Measurements from ENCODE around the gene RHOG. TPM values are rescaled to one million over a fixed set of nuclear protein-coding genes. Genes with fewer than 3 reads are reported as not detected.
A peak's percentile ranks its signal among the peaks of the same experiment; 100 is the strongest.

Gene RHOG
- polyA plus RNA-seq, 1 experiment = 96.8 TPM

- ChIA-PET POLR2A (no interaction called here), CTCF (interaction anchor here (0.9 to 1.4 kb wide), 4 partner anchors 11 to 16 kb away, joined by 3 to 4 read pairs (median 3); no protein-coding TSS in a partner anchor)
- no peak for DNase-seq (ENCODE audit: low read depth)
- Histone ChIP-seq H3K36me3 (ENCODE audit: control insufficient read depth, insufficient read depth, low read length) (peaks cover 16% of the 10 kb centered on the region), H3K4me3 (ENCODE audit: low read depth, low read length) (no peak overlapping the region), H3K27me3 (ENCODE audit: control insufficient read depth, insufficient read depth, low read length) (no peaks in the 10 kb centered on the region)
- TF ChIP-seq CTCF (IDR thresholded peaks at IDR 0.05; ENCODE audit: insufficient read depth, low read depth, low read length) = peak; percentile 55
Measured at GRCh38 chr11:3824714-3825472, 15.9 kb downstream of the RHOG start.

- ChIA-PET CTCF (interaction anchor here (0.9 to 2.4 kb wide), 3 partner anchors 12 to 17 kb away, joined by 3 to 15 read pairs (median 4); partner anchors contain the start of gene PGAP2), POLR2A (no interaction called here)
- no peaks in the 10 kb centered on the region for H3K27me3 ChIP-seq (ENCODE audit: control insufficient read depth, insufficient read depth, low read length)
- no peak overlapping the region for H3K4me3 ChIP-seq (ENCODE audit: low read depth, low read length)
- DNase-seq (ENCODE audit: low read depth) = no peak
- H3K36me3 ChIP-seq (ENCODE audit: control insufficient read depth, insufficient read depth, low read length) = peaks cover 16% of the 10 kb centered on the region
- no peak for TF ChIP-seq CTCF (IDR thresholded peaks at IDR 0.05; ENCODE audit: insufficient read depth, low read depth, low read length)
Measured at GRCh38 chr11:3823762-3824506, 16.8 kb downstream of the RHOG start.

DNA sequence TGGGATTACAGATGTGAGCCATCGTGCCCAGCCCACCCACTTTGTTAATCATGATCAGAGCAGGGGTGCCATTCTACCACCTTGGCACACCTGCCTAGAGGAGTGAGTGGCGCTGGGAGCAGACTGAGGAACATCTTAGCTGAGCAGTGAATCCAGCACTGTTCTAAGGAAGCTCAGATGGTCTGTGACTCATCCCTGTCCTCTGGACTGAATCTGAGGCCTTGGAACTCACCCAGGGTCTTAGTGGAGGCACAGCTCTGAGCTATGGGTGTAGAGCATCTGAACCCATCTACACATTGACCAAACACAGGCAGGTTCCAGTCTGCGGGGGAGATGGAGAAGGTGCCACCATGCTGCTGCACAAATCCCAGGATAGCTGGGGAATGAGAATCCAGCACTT is 17.5 kb downstream of the RHOG start:
- ChIA-PET POLR2A (no interaction called here), CTCF (interaction anchor here (0.9 to 2.4 kb wide), 3 partner anchors 11 to 18 kb away, joined by 3 to 15 read pairs (median 4); partner anchors contain the start of gene PGAP2)
- DNase-seq (ENCODE audit: low read depth) = peak; percentile 27
- no peak for TF ChIP-seq CTCF (IDR thresholded peaks at IDR 0.05; ENCODE audit: insufficient read depth, low read depth, low read length)
- Histone ChIP-seq H3K4me3 (ENCODE audit: low read depth, low read length) (no peak overlapping the region), H3K27me3 (ENCODE audit: control insufficient read depth, insufficient read depth, low read length) (no peaks in the 10 kb centered on the region), H3K36me3 (ENCODE audit: control insufficient read depth, insufficient read depth, low read length) (peaks cover 16% of the 10 kb centered on the region)

DNA sequence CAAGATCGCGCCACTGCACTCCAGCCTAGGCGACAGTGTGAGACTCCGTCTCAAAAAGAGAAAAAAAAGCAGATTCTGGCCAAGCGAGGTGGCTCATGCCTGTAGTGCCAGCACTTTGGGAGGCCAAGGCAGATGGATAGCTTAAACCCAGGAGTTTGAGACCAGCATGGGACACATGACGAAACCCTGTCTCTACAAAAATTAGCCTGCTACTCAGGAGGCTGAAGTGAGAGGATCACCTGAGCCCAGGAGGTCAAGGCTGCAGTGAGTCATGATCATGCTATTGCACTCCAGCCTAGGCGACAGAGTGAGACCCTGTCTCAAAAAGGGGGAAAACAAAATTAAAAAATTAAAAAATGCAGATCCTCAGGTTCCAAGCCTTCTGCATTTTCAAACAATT is 18.4 kb downstream of the RHOG start:
- DNase-seq (ENCODE audit: low read depth) = no peak
- POLR2A ChIA-PET = no interaction called here
- CTCF ChIA-PET = interaction anchor here (0.6 to 2.4 kb wide), 2 partner anchors 14 to 377 kb away, joined by 3 to 15 read pairs; partner anchors contain the start of gene PGAP2
- TF ChIP-seq CTCF (IDR thresholded peaks at IDR 0.05; ENCODE audit: insufficient read depth, low read depth, low read length) = no peak
- peaks cover 10% of the 10 kb centered on the region for H3K36me3 ChIP-seq (ENCODE audit: control insufficient read depth, insufficient read depth, low read length)
- H3K4me3 ChIP-seq (ENCODE audit: low read depth, low read length) = no peak overlapping the region
- H3K27me3 ChIP-seq (ENCODE audit: control insufficient read depth, insufficient read depth, low read length) = no peaks in the 10 kb centered on the region

GRCh38 chr11:3820971-3821370 is 19.8 kb downstream of the RHOG start:
- CTCF ChIA-PET = interaction anchor here (1.0 to 4.3 kb wide), 5 partner anchors 13 to 211 kb away, joined by 3 to 30 read pairs (median 3); partner anchors contain the start of genes NUP98, PGAP2 and RHOG
- no peak overlapping the region for H3K4me3 ChIP-seq (ENCODE audit: low read depth, low read length)
- POLR2A ChIA-PET = no interaction called here
- no peak for DNase-seq (ENCODE audit: low read depth)
- H3K36me3 ChIP-seq (ENCODE audit: control insufficient read depth, insufficient read depth, low read length) = peaks cover 5% of the 10 kb centered on the region
- H3K27me3 ChIP-seq (ENCODE audit: control insufficient read depth, insufficient read depth, low read length) = no peaks in the 10 kb centered on the region
- no peak for TF ChIP-seq CTCF (IDR thresholded peaks at IDR 0.05; ENCODE audit: insufficient read depth, low read depth, low read length)

Data from BJ (cell line).